ENCODE measurements around the gene TMEM138.

TMEM138 gene

DNA sequence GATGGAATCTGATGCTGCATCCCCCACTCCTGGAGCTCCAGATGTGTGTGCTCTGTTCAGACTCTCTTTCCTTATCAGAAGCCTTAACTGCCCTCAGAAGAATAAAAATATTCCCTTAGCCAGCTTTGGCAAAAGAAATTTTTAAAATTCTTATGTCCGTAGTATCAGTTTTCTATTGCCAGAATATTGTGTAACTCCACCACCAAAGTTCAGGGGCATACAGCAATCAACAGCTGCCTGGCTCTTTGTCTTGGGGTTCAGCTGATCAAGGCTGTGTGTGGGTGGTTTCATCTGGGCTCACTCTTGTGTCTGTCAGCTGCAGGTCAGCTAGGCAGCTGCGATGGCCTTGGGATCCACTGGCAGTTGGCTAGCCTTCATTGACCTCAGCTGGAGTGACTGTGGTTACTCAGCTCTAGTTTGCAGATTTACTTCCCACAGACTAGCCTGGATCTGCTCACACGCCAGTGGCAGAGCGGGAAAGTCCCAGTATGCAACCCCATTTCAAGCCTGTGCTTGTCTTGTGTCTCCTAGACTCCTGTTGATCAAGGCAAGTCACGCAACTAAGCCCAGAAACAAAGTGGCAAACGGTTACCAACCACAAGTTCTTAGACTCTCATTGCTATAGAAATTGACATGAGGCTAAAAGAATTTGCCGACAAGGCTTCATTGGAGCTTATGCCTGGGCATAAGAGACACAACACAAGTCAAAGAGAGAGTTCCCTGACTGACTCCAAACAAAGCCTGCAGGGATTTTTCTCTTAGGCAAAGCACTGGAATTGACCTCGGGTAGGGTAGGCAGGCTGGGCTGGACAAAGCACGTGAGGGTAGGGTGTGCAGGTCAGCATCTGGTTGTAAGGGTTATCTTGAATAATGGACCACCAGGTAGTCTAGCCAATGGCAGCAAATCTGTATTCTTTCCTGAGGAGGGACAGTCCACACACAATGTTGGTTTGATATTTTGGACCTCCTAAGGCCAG lies 7.5 kb downstream of the TMEM138 start:
- H3K36me3 ChIP-seq (ENCODE audit: control insufficient read depth, low read length), result peaks cover 73% of the 10 kb centered on the region
- no peaks in the 10 kb centered on the region for H3K9me2 ChIP-seq (replicated peaks; ENCODE audit: control insufficient read depth, low read length)
- H3K4me1 ChIP-seq (ENCODE audit: control insufficient read depth, low read length), result no peaks in the 10 kb centered on the region
- H3K4me2 ChIP-seq (ENCODE audit: low read length), result no peak overlapping the region
- H3K79me2 ChIP-seq (ENCODE audit: control insufficient read depth, low read length), result peaks cover 4% of the 10 kb centered on the region
- peaks cover 5% of the 10 kb centered on the region; the same call in 1 of the 2 replicates for H3K9me3 ChIP-seq (ENCODE audit: control insufficient read depth, insufficient read depth, low read length)
- H3K27me3 ChIP-seq (ENCODE audit: control insufficient read depth, low read length), result no peaks in the 10 kb centered on the region
- H4K20me1 ChIP-seq (ENCODE audit: control insufficient read depth, insufficient read depth, low read depth, low read length), result no peaks in the 10 kb centered on the region
- H3K4me3 ChIP-seq (ENCODE audit: low read length), result no peak overlapping the region
- H3F3A ChIP-seq (ENCODE audit: control insufficient read depth, insufficient read depth), result 0 out of 2 replicates have a peak, but pooled peaks cover 5% of the 10 kb centered on the region
- H3K27ac ChIP-seq (ENCODE audit: low read depth, low read length), result no peak overlapping the region
- TF ChIP-seq EZH2phosphoT487 (IDR thresholded peaks at IDR 0.05; ENCODE audit: borderline replicate concordance, low read length) (no peak), CTCF (IDR thresholded peaks at IDR 0.05; ENCODE audit: low read depth, low read length, poor library complexity, severe bottlenecking) (no peak)

DNA sequence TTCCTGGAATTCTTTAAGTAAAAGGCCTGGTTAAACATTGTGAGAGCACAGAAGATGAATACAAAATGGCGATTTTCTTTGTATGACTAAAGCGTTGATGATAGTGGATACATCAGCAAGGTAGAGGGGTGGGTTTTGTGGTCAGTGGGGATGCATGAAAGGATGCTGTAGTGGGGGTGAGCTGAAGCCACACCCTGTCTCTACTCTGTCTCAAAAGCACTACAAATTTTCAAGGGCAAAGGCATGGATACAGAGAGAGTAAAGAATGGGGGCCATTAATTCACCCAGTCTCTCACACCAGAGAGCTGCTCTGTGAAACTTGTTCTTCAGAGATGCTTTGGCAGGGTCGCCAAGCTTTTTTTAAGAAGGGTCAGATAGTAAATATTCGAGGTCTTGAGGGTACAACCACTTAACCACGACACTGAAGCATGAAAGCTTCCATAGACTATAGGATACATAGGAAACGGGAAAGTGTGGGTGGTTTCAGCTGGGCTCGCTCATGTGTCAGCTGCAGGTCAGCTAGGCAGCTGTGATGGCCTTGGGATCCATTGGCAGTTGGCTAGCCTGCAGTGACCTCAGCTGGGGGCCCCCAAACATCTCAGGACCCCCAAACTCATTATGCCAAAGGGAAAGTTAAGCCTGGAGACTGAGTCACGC lies 8.3 kb downstream of the TMEM138 start:
- 0 out of 2 replicates have a peak, but pooled peaks cover 5% of the 10 kb centered on the region for H3F3A ChIP-seq (ENCODE audit: control insufficient read depth, insufficient read depth)
- H3K9me2 ChIP-seq (replicated peaks; ENCODE audit: control insufficient read depth, low read length), result no peaks in the 10 kb centered on the region

More for the DNA sequence above, 8.3 kb downstream of the TMEM138 start:
- H3K9me3 ChIP-seq (ENCODE audit: control insufficient read depth, insufficient read depth, low read length), result peaks cover 5% of the 10 kb centered on the region; the same call in 1 of the 2 replicates
- H3K4me1 ChIP-seq (ENCODE audit: control insufficient read depth, low read length), result no peaks in the 10 kb centered on the region
- no peaks in the 10 kb centered on the region for H4K20me1 ChIP-seq (ENCODE audit: control insufficient read depth, insufficient read depth, low read depth, low read length)
- no peak overlapping the region for H3K4me3 ChIP-seq (ENCODE audit: low read length)
- peaks cover 4% of the 10 kb centered on the region; the same call in 1 of the 2 replicates for H3K79me2 ChIP-seq (ENCODE audit: control insufficient read depth, low read length)
- peaks cover 71% of the 10 kb centered on the region for H3K36me3 ChIP-seq (ENCODE audit: control insufficient read depth, low read length)
- no peaks in the 10 kb centered on the region for H3K27me3 ChIP-seq (ENCODE audit: control insufficient read depth, low read length)
- no peak overlapping the region for H3K27ac ChIP-seq (ENCODE audit: low read depth, low read length)
- no peak for TF ChIP-seq EZH2phosphoT487 (IDR thresholded peaks at IDR 0.05; ENCODE audit: borderline replicate concordance, low read length)
- TF ChIP-seq CTCF (IDR thresholded peaks at IDR 0.05; ENCODE audit: low read depth, low read length, poor library complexity, severe bottlenecking), result no peak
- H3K4me2 ChIP-seq (ENCODE audit: low read length), result no peak overlapping the region
